ENCODE data around the gene FHOD3. TPM values are rescaled to one million over a fixed set of nuclear protein-coding genes. Genes with fewer than 3 reads are reported as not detected.

Gene FHOD3
- total RNA-seq, 1 donor from 2014 or later: 5.4 TPM

GRCh38 chr18:36379435-36379984 lies 82.0 kb downstream of the FHOD3 start:
- no peak for DNase-seq (ENCODE audit: low spot score)

GRCh38 chr18:36380173-36380827 lies 82.8 kb downstream of the FHOD3 start:
- no peak for DNase-seq (ENCODE audit: low spot score)

GRCh38 chr18:36381075-36381474 lies 83.6 kb downstream of the FHOD3 start:
- no peak for DNase-seq (ENCODE audit: low spot score)

GRCh38 chr18:36382854-36383253 lies 85.3 kb downstream of the FHOD3 start:
- no peak for DNase-seq (ENCODE audit: low spot score)

- DNase-seq (ENCODE audit: low spot score): no peak
These were observed 88.8 kb downstream of the FHOD3 start for GRCh38 chr18:36386150-36386920.

- no peak for DNase-seq (ENCODE audit: low spot score)
These were observed 89.8 kb downstream of the FHOD3 start for GRCh38 chr18:36387310-36387709.

- DNase-seq (ENCODE audit: low spot score): no peak
These were observed 90.8 kb downstream of the FHOD3 start for GRCh38 chr18:36388310-36388709.

GRCh38 chr18:36389027-36389426 lies 91.5 kb downstream of the FHOD3 start:
- no peak for DNase-seq (ENCODE audit: low spot score)

GRCh38 chr18:36389811-36390581 lies 92.5 kb downstream of the FHOD3 start:
- no peak for DNase-seq (ENCODE audit: low spot score)

GRCh38 chr18:36391426-36392145 lies 94.1 kb downstream of the FHOD3 start:
- DNase-seq (ENCODE audit: low spot score): no peak

GRCh38 chr18:36392164-36392978 lies 94.9 kb downstream of the FHOD3 start:
- DNase-seq (ENCODE audit: low spot score): no peak

GRCh38 chr18:36392979-36393287 lies 95.4 kb downstream of the FHOD3 start:
- DNase-seq (ENCODE audit: low spot score): no peak

- no peak for DNase-seq (ENCODE audit: low spot score)
These were observed 97.0 kb downstream of the FHOD3 start for GRCh38 chr18:36394486-36394885.

GRCh38 chr18:36396190-36396589 lies 98.7 kb downstream of the FHOD3 start:
- no peak for DNase-seq (ENCODE audit: low spot score)

GRCh38 chr18:36397033-36397432 lies 99.5 kb downstream of the FHOD3 start:
- no peak for DNase-seq (ENCODE audit: low spot score)

GRCh38 chr18:36398419-36398818 lies 100.9 kb downstream of the FHOD3 start:
- no peak for DNase-seq (ENCODE audit: low spot score)

GRCh38 chr18:36399055-36399454 lies 101.5 kb downstream of the FHOD3 start:
- DNase-seq (ENCODE audit: low spot score): no peak

GRCh38 chr18:36401462-36401861 lies 103.9 kb downstream of the FHOD3 start:
- DNase-seq (ENCODE audit: low spot score): no peak

- DNase-seq (ENCODE audit: low spot score): no peak
These were observed 105.4 kb downstream of the FHOD3 start for GRCh38 chr18:36402765-36403396.

Measured in mesenteric fat pad (tissue), 1 donor.